H1 (cell line): Measurements from ENCODE around the gene ADD3. TPM values are rescaled to one million over a fixed set of nuclear protein-coding genes. Genes with fewer than 3 reads are reported as not detected.

Experiments used
- ASH2L ChIP-seq: fragments of 200-600, 300-600 bp; sonication (generic); IDR thresholded peaks from one replicate; pipeline ENCODE4 v1.7.1; 2017; ENCODE audit warnings: low read length
- BRCA1 ChIP-seq: IDR thresholded peaks from 2 replicates; pipeline ENCODE4 v1.6.1; 2012; ENCODE audit warnings: low read depth, low read length, improper control_type of control experiment
- CBX5 ChIP-seq: fragments of 300-800, 300-1000 bp; sonication (generic); IDR thresholded peaks from 2 replicates; pipeline ENCODE4 v1.7.1; 2016; ENCODE audit warnings: antibody characterized with exemption, low read length, low read depth
- CHD2 ChIP-seq: IDR thresholded peaks from 2 replicates; pipeline ENCODE4 v1.6.1; 2012; ENCODE audit warnings: low read length, improper control_type of control experiment
- CTBP2 ChIP-seq: IDR thresholded peaks from 2 replicates; pipeline ENCODE4 v1.7.0; 2011; ENCODE audit warnings: borderline replicate concordance, mild to moderate bottlenecking, moderate library complexity, mixed read lengths, low read length; ENCODE audit not compliant: insufficient read depth, insufficient read length
- JUND ChIP-seq: IDR thresholded peaks from 2 replicates; pipeline ENCODE4 v1.6.1; 2011; ENCODE audit warnings: mild to moderate bottlenecking, improper control_type of control experiment, low read length
- TCF12 ChIP-seq: IDR thresholded peaks from 2 replicates; pipeline ENCODE4 v1.6.1; 2011; ENCODE audit warnings: low read depth, mild to moderate bottlenecking, low read length
- polyA plus RNA-seq, 7 experiments: library from polyadenylated mRNA; depleted of rRNA in 3 of 7; stranded (reverse) in 5 of 7; unstranded in 2 of 7; fragments of >200 nt in 5 of 7; fragments of 200-250 nt in 2 of 7; gene quantifications; 1 replicate in 5 of 7; 2 replicates in 1 of 7; 4 replicates in 1 of 7; pipeline versions ENCODE4 v1.2.1 to v1.2.3, GENCODE V29; 2011 to 2013; ENCODE audit warnings: missing spikeins in 2 of 7, mixed read lengths in 2 of 7
- total RNA-seq: library from RNA; stranded (reverse); fragmentation: NEBNext Ultra II Directional; extraction: Animal tissue kit (Norgen Biotek cat#: 25700); gene quantifications from 2 replicates; pipeline ENCODE4 v1.2.1, GENCODE V29; 2021

Gene ADD3
- total and polyA plus RNA-seq, 2 of the 8 experiments (the other 6 are each of a cell fraction or from before 2014, with no cell fraction given), result 44.7 to 85.6 TPM

DNA sequence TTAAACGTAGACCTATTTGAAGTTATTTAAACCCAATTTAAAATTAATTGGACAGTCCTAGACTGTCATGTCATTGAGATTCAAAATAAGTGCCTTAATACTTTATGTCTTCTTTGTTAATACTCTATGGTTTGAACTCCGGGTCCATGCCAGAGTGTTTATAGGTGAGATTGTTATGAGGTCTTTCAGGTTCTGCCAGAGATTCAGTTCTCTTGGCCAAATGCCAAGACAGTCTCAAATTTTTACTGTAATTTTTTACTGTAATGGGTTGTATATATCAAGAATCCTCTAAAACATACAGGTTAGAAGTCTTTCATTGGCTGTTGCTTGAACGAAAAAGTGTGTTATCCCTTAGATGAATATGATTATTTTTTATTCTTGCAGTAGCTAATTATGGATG, 3.9 kb downstream of the ADD3 start (continued):
- no peak for TF ChIP-seq CTBP2
- TF ChIP-seq TCF12, result no peak
- no peak for TF ChIP-seq ASH2L
- no peak for TF ChIP-seq JUND
- no peak for TF ChIP-seq BRCA1
- TF ChIP-seq CHD2, result no peak
- TF ChIP-seq CBX5, result no peak
